CMK (cell line): ENCODE data around the gene HDLBP.
A peak's percentile ranks its signal among the peaks of the same experiment; 100 is the strongest.

ENCODE experiments used
- DNase-seq: peaks from one replicate; pipeline ENCODE4 v3.0.0-alpha.2; 2010; ENCODE audit warnings: low read depth

Gene HDLBP

GRCh38 chr2:241227594-241227993, 87.9 kb downstream of the HDLBP start:
- no peak for DNase-seq

DNA sequence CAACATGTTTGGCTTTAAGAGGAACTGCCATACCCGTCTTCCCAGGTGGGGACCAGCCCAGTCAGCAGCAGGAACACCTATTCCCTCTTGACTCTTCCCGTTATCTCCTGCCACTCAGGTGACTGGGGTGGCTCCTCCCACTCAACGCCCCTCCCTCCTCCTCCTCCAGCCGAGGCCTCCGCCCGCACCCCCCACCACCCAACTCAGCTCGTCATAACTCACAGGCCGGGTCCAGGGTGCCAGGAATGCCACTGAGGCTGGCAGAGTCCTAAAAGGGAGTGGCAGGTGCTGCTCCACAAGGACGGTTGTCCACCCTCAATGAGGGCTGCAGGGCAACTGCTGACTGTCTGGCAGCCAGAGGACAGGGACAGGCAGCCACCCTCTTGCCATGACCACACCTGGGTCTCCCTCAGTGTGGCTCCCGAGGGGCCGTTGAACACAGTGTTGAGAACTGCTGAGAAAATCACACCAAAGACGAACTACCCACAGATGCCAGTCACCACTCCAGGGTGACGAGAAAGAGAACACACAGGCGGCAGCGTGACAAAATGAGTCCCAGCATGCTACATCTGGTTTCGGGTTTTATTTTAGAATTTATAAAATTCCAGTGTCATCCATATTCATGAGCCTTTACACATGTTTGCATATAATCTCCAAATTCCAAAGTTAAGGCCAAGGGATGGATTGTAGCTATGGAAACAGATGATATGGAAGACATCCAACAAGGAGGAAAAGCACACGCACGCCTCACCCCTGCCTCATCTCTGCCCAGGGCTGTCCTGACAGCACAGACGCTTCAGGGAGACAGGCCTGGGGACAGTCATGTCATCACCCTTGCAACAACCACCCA, 88.5 kb downstream of the HDLBP start:
- no peak for DNase-seq

DNA sequence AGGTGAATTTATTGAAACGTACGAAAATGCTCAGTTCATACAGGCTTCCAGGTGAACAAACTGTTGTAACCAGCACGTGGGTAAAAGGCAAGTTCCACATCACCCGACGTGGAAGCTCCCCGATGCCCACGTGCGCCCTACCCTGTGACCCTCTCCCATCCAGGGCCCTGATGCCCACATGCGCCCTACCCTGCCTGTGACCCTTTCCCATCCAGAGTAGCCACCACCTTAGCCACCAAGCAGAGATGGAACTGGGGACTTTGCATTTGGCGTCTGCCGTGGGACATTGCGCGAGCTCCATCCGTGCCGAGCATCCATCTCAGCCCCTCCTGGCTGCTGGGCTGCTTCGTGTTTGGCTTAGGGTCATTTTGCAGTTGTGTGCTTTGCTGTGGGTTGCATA, 89.5 kb downstream of the HDLBP start:
- no peak for DNase-seq

- no peak for DNase-seq
Observed at GRCh38 chr2:241225545-241225944, 89.9 kb downstream of the HDLBP start.

DNA sequence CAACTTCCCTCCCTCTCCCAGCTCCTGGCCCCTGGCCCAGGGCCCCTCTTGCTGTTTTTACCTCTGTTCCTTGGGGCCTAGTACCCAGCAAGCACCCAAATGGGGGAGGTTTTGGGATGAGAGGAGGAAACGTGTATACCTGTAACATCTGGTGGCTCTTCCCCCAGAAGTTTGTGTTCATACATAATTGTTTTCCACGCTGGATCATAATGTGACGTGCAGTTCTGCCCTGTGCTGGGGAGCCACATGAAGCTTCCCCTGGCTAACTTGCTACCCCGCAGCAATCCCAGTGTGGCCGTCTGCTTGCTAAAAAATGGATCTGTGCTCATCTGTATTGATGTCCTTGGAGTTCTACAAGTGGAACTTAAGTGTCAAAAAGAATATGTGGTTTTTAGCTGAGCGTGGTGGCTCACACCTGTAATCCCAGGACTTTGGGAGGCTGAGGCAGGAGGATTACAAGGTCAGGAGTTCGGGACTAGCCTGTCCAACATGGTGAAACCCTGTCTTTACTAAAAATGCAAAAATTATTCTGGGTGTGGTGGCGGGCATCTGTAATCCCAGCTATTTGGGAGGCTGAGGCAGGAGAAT, 90.5 kb downstream of the HDLBP start:
- no peak for DNase-seq

DNA sequence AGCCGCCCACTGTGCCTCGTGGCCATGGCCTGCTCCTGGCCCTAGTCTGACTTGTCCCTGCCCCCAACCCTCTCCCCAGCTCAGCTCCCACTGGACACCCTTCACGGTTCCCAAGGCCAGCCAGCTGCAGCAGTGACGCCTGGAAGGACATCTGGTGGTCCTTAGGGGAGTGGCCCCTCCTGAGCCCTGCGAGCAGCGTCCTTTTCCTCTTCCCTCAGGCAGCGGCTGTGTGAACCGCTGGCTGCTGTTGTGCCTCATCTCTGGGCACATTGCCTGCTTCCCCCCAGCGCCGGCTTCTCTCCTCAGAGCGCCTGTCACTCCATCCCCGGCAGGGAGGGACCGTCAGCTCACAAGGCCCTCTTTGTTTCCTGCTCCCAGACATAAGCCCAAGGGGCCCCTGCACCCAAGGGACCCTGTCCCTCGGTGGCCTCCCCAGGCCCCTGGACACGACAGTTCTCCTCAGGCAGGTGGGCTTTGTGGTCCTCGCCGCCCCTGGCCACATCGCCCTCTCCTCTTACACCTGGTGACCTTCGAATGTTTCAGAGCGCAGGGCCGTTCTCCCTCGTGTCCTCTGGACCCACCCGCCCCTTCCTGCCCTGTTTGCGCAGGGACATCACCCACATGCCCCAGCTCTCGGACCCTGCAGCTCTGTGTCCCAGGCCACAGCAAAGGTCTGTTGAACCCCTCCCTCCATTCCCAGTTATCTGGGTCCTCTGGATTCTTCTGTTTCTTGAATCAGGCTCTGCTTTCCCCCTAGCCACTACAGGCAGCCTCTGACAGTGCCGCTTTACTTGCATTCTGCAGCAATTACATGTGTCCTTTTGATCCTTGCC, 91.2 kb downstream of the HDLBP start:
- DNase-seq: no peak

DNA sequence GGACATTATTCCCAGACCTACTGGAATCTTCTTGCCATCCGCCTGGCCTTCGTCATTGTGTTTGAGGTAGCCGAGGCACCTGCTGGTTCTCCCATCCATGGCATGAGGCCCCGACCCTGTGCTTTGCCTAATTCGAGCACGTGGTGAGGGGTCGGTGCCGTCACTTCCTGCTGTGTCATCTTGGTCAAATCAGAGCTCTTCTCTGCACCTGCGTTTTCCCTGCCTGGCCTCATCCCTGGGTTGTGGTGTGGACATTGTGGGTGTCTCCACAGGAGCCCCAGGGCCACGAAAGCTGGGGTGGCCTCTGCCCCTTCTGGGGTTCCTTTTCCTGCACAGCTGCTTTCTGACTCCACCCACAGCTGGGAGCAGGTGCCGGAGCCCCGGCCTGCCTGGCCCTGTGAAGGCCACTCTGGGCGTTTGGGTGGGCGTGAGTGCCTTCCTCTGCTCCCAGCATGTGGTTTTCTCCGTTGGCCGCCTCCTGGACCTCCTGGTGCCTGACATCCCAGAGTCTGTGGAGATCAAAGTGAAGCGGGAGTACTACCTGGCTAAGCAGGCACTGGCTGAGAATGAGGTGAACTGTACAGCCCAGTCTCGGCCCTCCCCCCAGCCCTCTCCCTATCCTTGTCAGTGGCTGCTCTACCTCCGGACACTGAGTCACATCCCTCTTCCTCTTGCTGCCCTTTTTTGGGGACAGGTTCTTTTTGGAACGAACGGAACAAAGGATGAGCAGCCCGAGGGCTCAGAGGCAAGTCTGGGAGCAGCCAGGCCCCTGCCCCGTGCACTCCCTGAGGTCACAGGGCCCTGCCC, 92.1 kb downstream of the HDLBP start:
- no peak for DNase-seq

- DNase-seq: no peak
Observed at GRCh38 chr2:241219856-241220356, 95.6 kb downstream of the HDLBP start.

DNA sequence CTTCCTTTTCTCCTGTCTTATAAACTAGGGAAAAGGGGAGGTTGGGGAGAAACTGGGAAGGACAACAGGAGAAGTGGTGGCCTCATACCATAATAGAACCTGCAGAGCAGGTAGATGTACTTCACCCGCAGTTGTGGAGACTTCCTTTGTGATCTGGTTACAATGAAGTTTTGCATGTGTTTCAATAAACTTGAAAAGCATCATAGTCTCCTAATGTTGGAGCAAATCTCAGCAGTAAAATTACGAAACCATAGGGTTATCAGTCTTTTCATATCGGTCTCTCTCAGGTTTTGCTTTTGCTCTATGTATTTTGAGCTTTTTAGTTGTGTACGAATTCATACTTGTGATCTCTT, 96.5 kb downstream of the HDLBP start:
- no peak for DNase-seq

- peak; percentile 58 for DNase-seq
Observed at GRCh38 chr2:241218131-241219029, 97.1 kb downstream of the HDLBP start.

GRCh38 chr2:241217320-241218031, 98.0 kb downstream of the HDLBP start:
- peak; percentile 53 for DNase-seq

- DNase-seq: no peak
Observed at GRCh38 chr2:241216211-241216761, 99.2 kb downstream of the HDLBP start.

GRCh38 chr2:241215421-241215820, 100.1 kb downstream of the HDLBP start:
- no peak for DNase-seq

DNA sequence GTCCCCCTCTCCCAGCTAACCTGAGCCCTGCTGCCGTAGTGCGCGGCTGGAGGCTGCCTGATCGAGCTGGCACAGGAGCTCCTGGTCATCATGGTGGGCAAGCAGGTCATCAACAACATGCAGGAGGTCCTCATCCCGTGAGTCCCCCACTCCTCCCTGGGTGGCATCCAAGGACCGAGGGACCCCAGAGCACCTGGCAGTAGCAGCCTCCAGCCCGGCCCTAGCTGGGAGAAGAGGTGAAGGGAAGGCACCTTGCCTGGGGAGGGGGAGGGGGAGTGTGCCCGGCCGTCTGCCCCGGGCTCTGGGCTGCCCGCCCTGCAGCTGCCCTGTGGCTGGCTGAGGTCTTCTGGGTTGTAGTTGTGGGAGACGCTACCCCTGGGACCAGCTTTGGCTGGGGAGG, 100.7 kb downstream of the HDLBP start:
- DNase-seq: no peak

GRCh38 chr2:241214209-241214608, 101.3 kb downstream of the HDLBP start:
- DNase-seq: no peak

GRCh38 chr2:241213567-241213966, 101.9 kb downstream of the HDLBP start:
- DNase-seq: no peak

- DNase-seq: no peak
Observed at GRCh38 chr2:241213041-241213440, 102.4 kb downstream of the HDLBP start.

DNA sequence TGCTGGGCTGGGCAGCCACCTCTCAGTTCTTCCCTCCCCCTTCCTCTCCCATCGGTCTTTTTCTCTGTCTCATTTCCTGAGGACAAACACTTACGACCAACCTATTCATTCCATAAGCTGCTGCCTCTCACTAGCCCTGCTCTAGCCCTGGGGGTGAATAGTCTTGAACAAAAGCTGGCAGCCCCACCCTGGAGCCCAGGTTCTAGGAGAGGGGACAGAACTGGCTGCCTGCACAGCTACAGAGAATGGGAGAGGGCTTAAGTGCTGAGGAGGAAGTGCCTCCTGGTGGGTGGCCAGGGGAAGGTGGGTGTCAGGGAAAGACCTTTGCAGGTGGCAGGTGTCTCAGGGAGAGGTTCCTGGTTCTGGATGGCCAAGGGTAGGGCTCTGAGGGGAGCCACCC, 104.2 kb downstream of the HDLBP start:
- no peak for DNase-seq

GRCh38 chr2:241209271-241209670, 106.2 kb downstream of the HDLBP start:
- no peak for DNase-seq

DNA sequence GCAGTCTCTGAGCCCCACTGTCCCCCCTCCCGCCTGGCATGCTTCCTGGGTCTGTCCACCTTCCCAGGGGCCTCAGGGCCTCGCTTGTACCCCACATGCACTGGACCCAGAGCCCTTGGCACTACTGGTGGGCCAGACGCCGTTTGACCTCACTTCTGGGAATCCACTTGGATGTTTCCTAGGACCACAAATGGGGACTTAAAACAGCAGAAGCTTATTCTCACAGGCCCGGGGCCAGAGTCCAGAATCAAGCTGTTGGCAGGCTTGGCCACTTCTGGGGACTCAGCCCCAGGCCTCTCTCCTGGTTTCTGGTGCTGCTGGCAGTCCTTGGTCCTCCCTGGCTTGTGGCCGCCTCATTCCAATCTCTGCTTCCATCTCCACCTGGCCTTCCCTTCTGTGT, 107.4 kb downstream of the HDLBP start:
- DNase-seq: no peak
